ENCODE results near the gene SYNPO2. TPM values are rescaled to one million over a fixed set of nuclear protein-coding genes. Genes with fewer than 3 reads are reported as not detected.

SYNPO2 gene
- total RNA-seq, 1 experiment from 2014 or later = 0.04 TPM

- ChIA-PET CTCF (no interaction called here), POLR2A (ENCODE audit: unreplicated experiment) (no interaction called here)
- no TSS peak for BruUV-seq (replicated peaks)
- Histone ChIP-seq H3K36me3 (ENCODE audit: low read depth, low read length) (no peaks in the 10 kb centered on the region), H3K27ac (ENCODE audit: low read length) (no peak overlapping the region), H2AFZ (ENCODE audit: low read length) (peak overlapping the region; percentile 82), H3K4me1 (ENCODE audit: insufficient read depth, low read length) (no peaks in the 10 kb centered on the region), H3K9me3 (ENCODE audit: low read length) (no peaks in the 10 kb centered on the region), H3K4me2 (ENCODE audit: low read length) (peak overlapping the region; percentile 73), H3K79me2 (ENCODE audit: low read length) (no peaks in the 10 kb centered on the region), H3K9me2 (replicated peaks; ENCODE audit: low read length) (no peaks in the 10 kb centered on the region), H3F3A (ENCODE audit: low read length, unreplicated experiment) (no peaks in the 10 kb centered on the region), H3K27me3 (ENCODE audit: low read length) (no peaks in the 10 kb centered on the region), H3K9ac (ENCODE audit: low read length) (no peak overlapping the region), H3K4me3 (ENCODE audit: low read length) (peak overlapping the region; percentile 48; the same call in 1 of the 2 replicates), H4K20me1 (ENCODE audit: low read length) (no peaks in the 10 kb centered on the region)
- DNase-seq = no peak
- no peak for TF ChIP-seq CTCF (conservative IDR thresholded peaks at IDR 0.05; ENCODE audit: low read depth, low read length)
- TF ChIP-seq EZH2 (IDR thresholded peaks at IDR 0.05; ENCODE audit: low read length, unreplicated experiment) = no peak
- TF ChIP-seq EZH2phosphoT487 (IDR thresholded peaks at IDR 0.05; ENCODE audit: borderline replicate concordance, low read length) = no peak
- ATAC-seq = no peak
- intact Hi-C loops (cut with micrococcal nuclease) = no loop called here
Observed at GRCh38 chr4:118849867-118850487, 38.7 kb upstream of the SYNPO2 start.

GRCh38 chr4:118850488-118851173 lies 38.0 kb upstream of the SYNPO2 start:
- no TSS peak for BruUV-seq (replicated peaks)
- Histone ChIP-seq H4K20me1 (ENCODE audit: low read length) (no peaks in the 10 kb centered on the region), H3K9me2 (replicated peaks; ENCODE audit: low read length) (no peaks in the 10 kb centered on the region), H3K4me1 (ENCODE audit: insufficient read depth, low read length) (no peaks in the 10 kb centered on the region), H3K27me3 (ENCODE audit: low read length) (no peaks in the 10 kb centered on the region), H3K4me2 (ENCODE audit: low read length) (peak overlapping the region; percentile 73), H3K9me3 (ENCODE audit: low read length) (no peaks in the 10 kb centered on the region), H3K9ac (ENCODE audit: low read length) (no peak overlapping the region), H3F3A (ENCODE audit: low read length, unreplicated experiment) (no peaks in the 10 kb centered on the region), H3K27ac (ENCODE audit: low read length) (no peak overlapping the region), H3K36me3 (ENCODE audit: low read depth, low read length) (no peaks in the 10 kb centered on the region), H2AFZ (ENCODE audit: low read length) (peak overlapping the region; percentile 82), H3K79me2 (ENCODE audit: low read length) (no peaks in the 10 kb centered on the region), H3K4me3 (ENCODE audit: low read length) (peak overlapping the region; percentile 48)
- intact Hi-C loops (cut with micrococcal nuclease) = no loop called here
- peak; percentile 4 for DNase-seq
- ChIA-PET POLR2A (ENCODE audit: unreplicated experiment) (no interaction called here), CTCF (no interaction called here)
- TF ChIP-seq EZH2phosphoT487 (IDR thresholded peaks at IDR 0.05; ENCODE audit: borderline replicate concordance, low read length) (no peak), EZH2 (IDR thresholded peaks at IDR 0.05; ENCODE audit: low read length, unreplicated experiment) (no peak), CTCF (conservative IDR thresholded peaks at IDR 0.05; ENCODE audit: low read depth, low read length) (no peak)
- ATAC-seq = no peak

GRCh38 chr4:118857760-118858159 lies 30.9 kb upstream of the SYNPO2 start:
- Histone ChIP-seq H3K36me3 (ENCODE audit: low read depth, low read length) (no peaks in the 10 kb centered on the region), H3F3A (ENCODE audit: low read length, unreplicated experiment) (no peaks in the 10 kb centered on the region), H3K27ac (ENCODE audit: low read length) (no peak overlapping the region), H3K4me2 (ENCODE audit: low read length) (no peak overlapping the region), H3K9ac (ENCODE audit: low read length) (no peak overlapping the region), H2AFZ (ENCODE audit: low read length) (no peak overlapping the region), H3K9me3 (ENCODE audit: low read length) (no peaks in the 10 kb centered on the region), H3K79me2 (ENCODE audit: low read length) (no peaks in the 10 kb centered on the region), H3K9me2 (replicated peaks; ENCODE audit: low read length) (no peaks in the 10 kb centered on the region), H3K4me1 (ENCODE audit: insufficient read depth, low read length) (no peaks in the 10 kb centered on the region), H3K4me3 (ENCODE audit: low read length) (no peak overlapping the region), H3K27me3 (ENCODE audit: low read length) (no peaks in the 10 kb centered on the region), H4K20me1 (ENCODE audit: low read length) (no peaks in the 10 kb centered on the region)
- intact Hi-C loops (cut with micrococcal nuclease) = no loop called here
- no peak for TF ChIP-seq CTCF (conservative IDR thresholded peaks at IDR 0.05; ENCODE audit: low read depth, low read length)
- no peak for TF ChIP-seq EZH2phosphoT487 (IDR thresholded peaks at IDR 0.05; ENCODE audit: borderline replicate concordance, low read length)
- TF ChIP-seq EZH2 (IDR thresholded peaks at IDR 0.05; ENCODE audit: low read length, unreplicated experiment) = no peak
- BruUV-seq (replicated peaks) = no TSS peak
- ATAC-seq (no peak), DNase-seq (no peak)
- POLR2A ChIA-PET (ENCODE audit: unreplicated experiment) = no interaction called here
- CTCF ChIA-PET = no interaction called here
